HG03571 (cell line): Measurements from ENCODE around the gene C16orf92.

ENCODE experiments used
- ATAC-seq: cut with Tn5 transposase; IDR thresholded peaks from one replicate; pipeline ENCODE4 v1.9.1; 2021; ENCODE audit not compliant: unreplicated experiment

Gene C16orf92

GRCh38 chr16:30054451-30054850 lies 31.5 kb downstream of the C16orf92 start:
- ATAC-seq, result no peak

- no peak for ATAC-seq
Measured at GRCh38 chr16:30054959-30055553, 32.1 kb downstream of the C16orf92 start.

- ATAC-seq, result no peak
Measured at GRCh38 chr16:30060346-30060745, 37.3 kb downstream of the C16orf92 start.

- ATAC-seq, result no peak
Measured at GRCh38 chr16:30060836-30061554, 38.0 kb downstream of the C16orf92 start.

GRCh38 chr16:30063278-30063892 lies 40.4 kb downstream of the C16orf92 start:
- no peak for ATAC-seq

- ATAC-seq, result no peak
Measured at GRCh38 chr16:30063893-30064728, 41.1 kb downstream of the C16orf92 start.

- ATAC-seq, result no peak
Measured at GRCh38 chr16:30064729-30065101, 41.7 kb downstream of the C16orf92 start.

- peak; percentile 76 for ATAC-seq
Measured at GRCh38 chr16:30065102-30065942, 42.3 kb downstream of the C16orf92 start, which contains the start of gene ALDOA. Gene ALDOA, plus strand, starts transcription at chr16:30065760. Its CDS starts 1,138 bp downstream, at chr16:30066898.

- ATAC-seq, result no peak
Measured at GRCh38 chr16:30065943-30066760, 43.2 kb downstream of the C16orf92 start.

- ATAC-seq, result no peak
Measured at GRCh38 chr16:30066761-30067583, 44.0 kb downstream of the C16orf92 start.

- ATAC-seq, result no peak
Measured at GRCh38 chr16:30067584-30067916, 44.6 kb downstream of the C16orf92 start.

GRCh38 chr16:30068333-30068732 lies 45.3 kb downstream of the C16orf92 start:
- no peak for ATAC-seq

- ATAC-seq, result no peak
Measured at GRCh38 chr16:30068750-30069610, 46.0 kb downstream of the C16orf92 start.

- ATAC-seq, result no peak
Measured at GRCh38 chr16:30069611-30070462, 46.8 kb downstream of the C16orf92 start.

- no peak for ATAC-seq
Measured at GRCh38 chr16:30070490-30070889, 47.5 kb downstream of the C16orf92 start.
